HCT116 (cell line): ENCODE results near the gene RPS14. TPM values are rescaled to one million over a fixed set of nuclear protein-coding genes. Genes with fewer than 3 reads are reported as not detected.

Experiments used
- ATAC-seq: fragments of 200-7000 bp; cut with Tn5 transposase; 2 replicates; pipeline ENCODE4 v1.9.1; 2020; ENCODE audit warnings: mild to moderate bottlenecking, moderate library complexity
- BruUV-seq: library from RNA; stranded (reverse); fragments of 400-500 nt; replicated peaks from 2 replicates; lab custom pipeline; 2021; lab: Mats Ljungman, UMichigan
- CTCF ChIA-PET: fragments of 300-600 bp; sonication (Branson Sonifier 250); formaldehyde crosslinking; loops from one replicate; lab custom pipeline; 2021; ENCODE audit warnings: antibody characterized with exemption; lab: Charles Lee
- POLR2A ChIA-PET: fragments of 300-600, 350-600 bp; sonication (Branson Sonifier 250); formaldehyde crosslinking; loops from one replicate; lab custom pipeline; 2021; ENCODE audit warnings: antibody characterized with exemption; lab: Charles Lee
- RAD21 ChIA-PET, 2 experiments: fragments of 300-600 bp; sonication (Branson Sonifier 250); formaldehyde crosslinking; loops; one replicate each; lab custom pipeline; 2023; ENCODE audit warnings: low total read pairs in 2 of 2; ENCODE audit not compliant: uncharacterized antibody in 2 of 2, unreplicated experiment in 2 of 2, low non-redundant PET in 1 of 2; lab: Charles Lee
- DNase-seq: peaks from one replicate; pipeline ENCODE4 v3.0.0-alpha.2; 2010; ENCODE audit warnings: low read depth, low spot score
- H2AFZ ChIP-seq: fragments of 200-600 bp; shearing (Covaris generic), sonication (generic); 2 replicates; pipeline ENCODE4 v1.6.1; 2017; ENCODE audit warnings: low read depth, mixed run types, mixed read lengths, antibody characterized with exemption, low read length; ENCODE audit not compliant: poor library complexity, severe bottlenecking
- H3K27ac ChIP-seq: 2 replicates; pipeline ENCODE4 v1.5.1; 2012; ENCODE audit warnings: low read depth, low read length
- H3K27me3 ChIP-seq: fragments of 200-600 bp; sonication (generic); 2 replicates; pipeline ENCODE4 v1.6.1; 2016; ENCODE audit warnings: mixed run types, low read length, mixed read lengths; ENCODE audit not compliant: insufficient read depth
- H3K36me3 ChIP-seq, 2 experiments: fragments of 200-500 bp in 1 of 2; fragments of 200-600 bp in 1 of 2; sonication (Bioruptor generic) in 1 of 2; sonication (generic) in 1 of 2; 2 replicates each; pipeline versions ENCODE4 v1.5.1 to v1.6.1; 2014 to 2016; ENCODE audit warnings: low read length in 2 of 2, inconsistent platforms in 1 of 2, mixed read lengths in 1 of 2, mixed run types in 1 of 2; ENCODE audit not compliant: insufficient read depth in 2 of 2, control insufficient read depth in 1 of 2
- H3K4me1 ChIP-seq, 2 experiments: fragments of 200-600 bp in 1 of 2; sonication (generic) in 1 of 2; 2 replicates each; pipeline versions ENCODE4 v1.5.1 to v1.6.1; 2012 to 2017; ENCODE audit warnings: low read length in 2 of 2, inconsistent platforms in 1 of 2, mild to moderate bottlenecking in 1 of 2, mixed read lengths in 1 of 2, mixed run types in 1 of 2, moderate library complexity in 1 of 2; ENCODE audit not compliant: insufficient read depth in 2 of 2, control insufficient read depth in 1 of 2
- H3K4me2 ChIP-seq: fragments of 200-600 bp; sonication (generic); 2 replicates; pipeline ENCODE4 v1.6.1; 2017; ENCODE audit warnings: mixed run types, low read length, mixed read lengths
- H3K4me3 ChIP-seq, 2 experiments: fragments of 200-600 bp in 1 of 2; sonication (generic) in 1 of 2; replicated peaks in 1 of 2; 2 replicates each; pipeline ENCODE4 v1.5.1; 2011 to 2016; ENCODE audit warnings: low read length in 2 of 2, control low read depth in 1 of 2, low read depth in 1 of 2, mild to moderate bottlenecking in 1 of 2, mixed read lengths in 1 of 2, mixed run types in 1 of 2
- H3K79me2 ChIP-seq: fragments of 200-600 bp; sonication (generic); 2 replicates; pipeline ENCODE4 v1.6.1; 2017; ENCODE audit warnings: mild to moderate bottlenecking, mixed run types, low read length, moderate library complexity, mixed read lengths; ENCODE audit not compliant: insufficient read depth
- H3K9ac ChIP-seq: fragments of 200-600 bp; sonication (generic); 2 replicates; pipeline ENCODE4 v1.6.1; 2016; ENCODE audit warnings: low read length, mixed read lengths
- H3K9me2 ChIP-seq: fragments of 200-600 bp; sonication (generic), shearing (Covaris generic); 2 replicates; pipeline ENCODE4 v1.6.1; 2017; ENCODE audit warnings: mixed run types, mild to moderate bottlenecking, moderate library complexity; ENCODE audit not compliant: insufficient read depth
- H3K9me3 ChIP-seq, 2 experiments: fragments of 200-500 bp in 1 of 2; fragments of 200-600 bp in 1 of 2; sonication (Bioruptor generic) in 1 of 2; sonication (generic) in 1 of 2; 2 replicates each; pipeline ENCODE4 v1.6.1; 2014 to 2017; ENCODE audit warnings: low read length in 2 of 2, mixed read lengths in 2 of 2, inconsistent platforms in 1 of 2, low read depth in 1 of 2, mild to moderate bottlenecking in 1 of 2, mixed run types in 1 of 2, moderate library complexity in 1 of 2; ENCODE audit not compliant: control insufficient read depth in 1 of 2, insufficient read depth in 1 of 2
- H4K20me1 ChIP-seq: fragments of 200-600 bp; sonication (generic), shearing (Covaris generic); 2 replicates; pipeline ENCODE4 v1.6.1; 2017; ENCODE audit warnings: mixed run types, mild to moderate bottlenecking, moderate library complexity; ENCODE audit not compliant: insufficient read depth
- CBX3 ChIP-seq: IDR thresholded peaks from 2 replicates; pipeline ENCODE4 v1.6.1; 2012; ENCODE audit warnings: low read depth
- ZFX ChIP-seq: fragments of 450-650 bp; IDR thresholded peaks from 2 replicates; pipeline ENCODE4 v1.6.1; 2017
- intact Hi-C: fragments of 100-400 bp; cut with micrococcal nuclease; formaldehyde crosslinking; loops from 2 replicates; pipeline ENCODE4 v1.10.0; 2022
- total RNA-seq: library from RNA; stranded (reverse); gene quantifications from one replicate; pipeline ENCODE4 v1.2.1, GENCODE V29; 2021; ENCODE audit not compliant: unreplicated experiment

The RPS14 gene
- total RNA-seq, 1 experiment from 2014 or later = 2,557 TPM

- Histone ChIP-seq H3K36me3 (peaks cover 36 to 61% of the 10 kb centered on the region in 2 experiments), H3K27me3 (no peaks in the 10 kb centered on the region), H3K4me2 (no peak overlapping the region), H3K9ac (no peak overlapping the region), H4K20me1 (peaks cover 26% of the 10 kb centered on the region; the same call in 1 of the 2 replicates), H3K9me3 (no peaks in the 10 kb centered on the region), H3K4me3 (no peak overlapping the region), H3K4me1 (peaks cover 3 to 39% of the 10 kb centered on the region in 2 experiments; a peak in 3 of 4 replicates), H3K27ac (no peak overlapping the region), H2AFZ (no peak overlapping the region), H3K9me2 (no peaks in the 10 kb centered on the region), H3K79me2 (peaks cover 51% of the 10 kb centered on the region)
- RAD21 ChIA-PET = no interaction called here
- ATAC-seq (no peak), DNase-seq (no peak)
- CTCF ChIA-PET = no interaction called here
- POLR2A ChIA-PET = no interaction called here
- intact Hi-C loops = no loop called here
- no peak for TF ChIP-seq ZFX
- no TSS peak for BruUV-seq
Measured at GRCh38 chr5:150446088-150446487, 3.5 kb downstream of the RPS14 start.

GRCh38 chr5:150444770-150445169 lies 4.8 kb downstream of the RPS14 start:
- Histone ChIP-seq H3K9me2 (no peaks in the 10 kb centered on the region), H3K79me2 (peaks cover 51% of the 10 kb centered on the region), H2AFZ (no peak overlapping the region), H3K36me3 (peaks cover 36 to 63% of the 10 kb centered on the region in 2 experiments), H3K27me3 (no peaks in the 10 kb centered on the region), H3K9me3 (no peaks in the 10 kb centered on the region), H4K20me1 (peaks cover 26% of the 10 kb centered on the region; the same call in 1 of the 2 replicates), H3K4me3 (no peak overlapping the region), H3K4me1 (peaks cover 3 to 37% of the 10 kb centered on the region in 2 experiments; a peak in 3 of 4 replicates), H3K9ac (no peak overlapping the region), H3K4me2 (no peak overlapping the region)
- ATAC-seq (no peak), DNase-seq (no peak)
- BruUV-seq = no TSS peak
- CTCF ChIA-PET = no interaction called here
- intact Hi-C loops = no loop called here
- no peak for TF ChIP-seq CBX3
- TF ChIP-seq, all 23 proteins: peak for 0
- ChIA-PET POLR2A (no interaction called here), RAD21 (no interaction called here)
- H3K27ac ChIP-seq = no peak overlapping the region
